Rectal smooth muscle tissue (tissue), 1 donor: ENCODE data around the gene TTYH1.
"Not testable (repeated sequence)": the region's sequence is repeated elsewhere in the genome, so short reads cannot be mapped to it uniquely, and the experiment has no call there.

Experiments used
- H3K27ac ChIP-seq: one replicate; pipeline ENCODE4 v1.7.0; 2013; ENCODE audit warnings: low read depth, low read length, inconsistent platforms
- H3K27me3 ChIP-seq: one replicate; pipeline ENCODE4 v1.7.0; 2013; ENCODE audit warnings: low read length; ENCODE audit not compliant: control insufficient read depth, insufficient read depth
- H3K36me3 ChIP-seq: one replicate; pipeline ENCODE4 v1.7.0; 2013; ENCODE audit warnings: low read length; ENCODE audit not compliant: control insufficient read depth, insufficient read depth
- H3K4me1 ChIP-seq: one replicate; pipeline ENCODE4 v1.7.0; 2013; ENCODE audit warnings: low read length; ENCODE audit not compliant: control insufficient read depth, insufficient read depth
- H3K4me3 ChIP-seq: one replicate; pipeline ENCODE4 v1.7.0; 2013; ENCODE audit warnings: low read length
- H3K9ac ChIP-seq: one replicate; pipeline ENCODE4 v1.7.0; 2013; ENCODE audit warnings: low read length

Gene TTYH1

DNA sequence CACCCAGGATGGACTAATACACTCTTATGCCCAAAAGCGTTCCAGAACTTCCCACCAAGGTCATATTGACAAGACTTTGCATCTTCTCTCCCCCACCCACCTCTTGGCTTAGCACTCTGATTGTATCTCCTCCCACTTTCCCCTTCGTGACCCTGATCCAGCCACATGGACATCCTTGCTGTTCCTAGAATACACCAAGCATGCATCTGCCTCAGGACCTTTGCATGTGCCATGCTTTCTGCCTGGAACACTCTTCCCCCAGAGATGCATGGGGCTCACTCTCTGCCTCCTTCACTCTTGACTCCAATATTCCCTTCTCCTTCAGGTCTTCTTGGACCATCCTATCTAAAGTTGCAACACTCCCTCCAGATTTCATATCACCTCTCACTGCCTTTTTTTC is 34.4 kb upstream of the TTYH1 start:
- H3K4me3 ChIP-seq: no peak overlapping the region
- H3K27me3 ChIP-seq: no peaks in the 10 kb centered on the region
- H3K4me1 ChIP-seq: no peaks in the 10 kb centered on the region
- no peaks in the 10 kb centered on the region for H3K36me3 ChIP-seq
- no peak overlapping the region for H3K9ac ChIP-seq
- H3K27ac ChIP-seq: no peak overlapping the region

GRCh38 chr19:54382041-54382440 is 33.2 kb upstream of the TTYH1 start:
- H3K36me3 ChIP-seq, H3K27ac ChIP-seq, H3K9ac ChIP-seq, H3K27me3 ChIP-seq, H3K4me1 ChIP-seq, H3K4me3 ChIP-seq: not testable (repeated sequence)

GRCh38 chr19:54383330-54383729 is 31.9 kb upstream of the TTYH1 start:
- Histone ChIP-seq H3K9ac (no peak overlapping the region), H3K4me3 (no peak overlapping the region), H3K27me3 (no peaks in the 10 kb centered on the region), H3K27ac (no peak overlapping the region), H3K4me1 (no peaks in the 10 kb centered on the region), H3K36me3 (no peaks in the 10 kb centered on the region)

DNA sequence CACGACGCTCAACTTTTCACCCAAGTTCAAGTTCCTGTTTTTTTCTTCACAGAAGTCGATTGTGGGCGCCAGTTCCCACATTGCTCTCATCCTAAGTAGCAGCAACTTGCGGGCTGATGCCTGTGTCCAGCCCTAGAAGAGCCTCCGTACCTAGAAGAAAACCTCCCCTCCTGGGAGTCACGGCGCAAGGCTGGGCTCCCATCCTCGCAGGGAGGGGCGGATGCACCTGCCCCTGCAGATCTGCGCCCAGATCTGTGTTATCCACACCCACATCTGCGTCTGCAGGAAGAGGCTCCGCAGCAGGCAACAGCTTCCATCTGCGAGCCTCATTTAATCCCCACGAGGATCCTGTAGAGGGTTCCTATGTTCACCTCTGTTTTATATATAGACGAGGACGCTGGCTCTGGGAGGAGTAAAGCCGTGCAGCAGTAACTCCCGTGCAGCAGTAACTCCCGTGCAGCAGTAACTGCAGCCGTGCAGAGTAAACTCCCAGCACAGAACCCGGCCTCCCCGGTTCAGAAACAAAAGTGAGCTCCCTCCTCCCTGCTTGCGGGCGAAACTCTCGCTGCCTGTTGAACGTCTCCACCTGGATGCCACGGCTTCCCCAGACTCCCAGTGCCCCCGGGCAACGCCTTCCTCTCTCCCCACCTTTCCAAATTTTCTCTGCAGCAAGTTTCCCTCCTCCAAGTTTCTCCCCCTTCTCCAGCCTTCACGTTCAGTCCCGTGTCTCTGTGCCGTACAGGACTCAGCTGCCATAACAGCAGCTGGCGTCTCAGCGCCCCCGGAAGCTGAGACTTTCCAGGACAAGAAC is 27.1 kb upstream of the TTYH1 start:
- Histone ChIP-seq H3K9ac (no peak overlapping the region), H3K4me1 (no peaks in the 10 kb centered on the region), H3K36me3 (no peaks in the 10 kb centered on the region), H3K27me3 (peaks cover 5% of the 10 kb centered on the region), H3K27ac (no peak overlapping the region), H3K4me3 (peak overlapping the region; percentile 57)

- Histone ChIP-seq H3K36me3 (no peaks in the 10 kb centered on the region), H3K9ac (no peak overlapping the region), H3K27ac (no peak overlapping the region), H3K27me3 (peaks cover 6% of the 10 kb centered on the region), H3K4me1 (no peaks in the 10 kb centered on the region), H3K4me3 (peak overlapping the region; percentile 57)
Measured at GRCh38 chr19:54388802-54389139, 26.5 kb upstream of the TTYH1 start.

DNA sequence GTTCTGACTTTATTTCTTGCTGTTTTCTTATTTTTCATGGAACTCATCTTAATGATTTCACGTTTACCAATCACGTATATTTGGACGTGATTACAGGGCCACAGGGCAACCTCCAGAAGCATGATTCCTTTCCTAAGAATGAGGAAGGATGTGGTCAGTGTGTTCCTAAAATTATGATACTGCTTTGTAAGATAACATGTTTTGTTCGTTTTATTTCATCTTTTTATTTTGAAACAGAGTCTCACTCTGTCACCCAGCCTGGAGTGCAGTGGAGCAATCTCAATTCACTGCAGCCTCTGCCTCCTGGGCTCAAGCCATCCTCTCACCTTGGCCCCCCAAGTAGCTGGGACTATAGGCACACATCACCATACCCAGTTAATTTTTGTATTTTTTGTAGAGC is 25.7 kb upstream of the TTYH1 start:
- no peak overlapping the region for H3K9ac ChIP-seq
- no peak overlapping the region for H3K4me3 ChIP-seq
- H3K4me1 ChIP-seq: no peaks in the 10 kb centered on the region
- H3K27ac ChIP-seq: no peak overlapping the region
- H3K27me3 ChIP-seq: peaks cover 6% of the 10 kb centered on the region
- H3K36me3 ChIP-seq: no peaks in the 10 kb centered on the region

- Histone ChIP-seq H3K9ac (no peak overlapping the region), H3K36me3 (no peaks in the 10 kb centered on the region), H3K27me3 (peaks cover 6% of the 10 kb centered on the region)
Measured at GRCh38 chr19:54390942-54391577, 24.2 kb upstream of the TTYH1 start.

GRCh38 chr19:54391589-54392061 is 23.6 kb upstream of the TTYH1 start:
- Histone ChIP-seq H3K36me3 (no peaks in the 10 kb centered on the region), H3K4me1 (no peaks in the 10 kb centered on the region), H3K27me3 (peaks cover 6% of the 10 kb centered on the region), H3K27ac (no peak overlapping the region), H3K9ac (no peak overlapping the region), H3K4me3 (no peak overlapping the region)

More at GRCh38 chr19:54390942-54391577, 24.2 kb upstream of the TTYH1 start:
- Histone ChIP-seq H3K4me3 (no peak overlapping the region), H3K27ac (no peak overlapping the region), H3K4me1 (no peaks in the 10 kb centered on the region)

DNA sequence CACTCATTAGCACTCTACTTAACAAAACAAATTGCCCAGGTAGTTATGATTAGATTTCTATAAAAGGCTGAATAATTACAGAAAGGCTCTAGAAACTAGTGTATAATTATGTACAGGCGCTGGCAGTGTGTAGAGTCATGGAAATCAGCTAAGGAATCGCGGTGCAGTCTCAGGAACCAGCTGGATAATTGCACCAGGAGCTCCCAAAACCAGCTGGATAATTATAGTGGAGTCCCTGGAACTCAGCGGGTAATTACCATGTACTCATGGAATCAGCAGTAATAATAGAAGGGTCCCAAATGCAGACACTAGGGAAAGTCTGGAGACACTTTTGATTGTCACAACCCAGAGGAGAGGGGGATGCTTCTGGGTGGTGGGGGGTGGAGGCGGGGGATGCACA is 23.2 kb upstream of the TTYH1 start:
- no peak overlapping the region for H3K27ac ChIP-seq
- no peak overlapping the region for H3K9ac ChIP-seq
- no peak overlapping the region for H3K4me3 ChIP-seq
- peaks cover 6% of the 10 kb centered on the region for H3K27me3 ChIP-seq
- H3K36me3 ChIP-seq: no peaks in the 10 kb centered on the region
- H3K4me1 ChIP-seq: no peaks in the 10 kb centered on the region

DNA sequence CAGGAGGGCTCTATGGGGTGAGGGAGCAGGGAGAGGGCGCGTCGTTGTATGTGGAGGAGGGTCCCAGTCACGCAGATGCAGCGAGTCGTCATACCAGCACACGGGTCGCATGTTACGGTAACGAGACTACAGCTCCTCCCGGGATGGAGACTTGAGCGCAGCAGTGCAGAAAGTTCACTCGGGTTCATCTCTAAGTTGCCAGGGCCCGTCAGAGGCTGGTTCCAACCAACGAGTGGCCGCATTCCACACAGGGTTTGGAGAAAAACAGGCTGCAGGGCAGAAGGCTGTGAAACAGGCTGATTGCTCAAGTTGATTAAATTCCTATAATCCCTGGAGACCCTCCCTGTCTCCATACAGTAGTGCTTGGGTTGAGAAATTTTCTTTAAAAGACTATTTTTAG is 21.9 kb upstream of the TTYH1 start:
- Histone ChIP-seq H3K27ac (no peak overlapping the region), H3K36me3 (no peaks in the 10 kb centered on the region), H3K4me3 (no peak overlapping the region), H3K9ac (no peak overlapping the region), H3K4me1 (no peaks in the 10 kb centered on the region), H3K27me3 (peaks cover 6% of the 10 kb centered on the region)

- H3K27ac ChIP-seq: no peak overlapping the region
- H3K9ac ChIP-seq: no peak overlapping the region
- H3K36me3 ChIP-seq: no peaks in the 10 kb centered on the region
- H3K4me3 ChIP-seq: no peak overlapping the region
- H3K4me1 ChIP-seq: no peaks in the 10 kb centered on the region
- peaks cover 6% of the 10 kb centered on the region for H3K27me3 ChIP-seq
Measured at GRCh38 chr19:54395685-54396084, 19.6 kb upstream of the TTYH1 start.

DNA sequence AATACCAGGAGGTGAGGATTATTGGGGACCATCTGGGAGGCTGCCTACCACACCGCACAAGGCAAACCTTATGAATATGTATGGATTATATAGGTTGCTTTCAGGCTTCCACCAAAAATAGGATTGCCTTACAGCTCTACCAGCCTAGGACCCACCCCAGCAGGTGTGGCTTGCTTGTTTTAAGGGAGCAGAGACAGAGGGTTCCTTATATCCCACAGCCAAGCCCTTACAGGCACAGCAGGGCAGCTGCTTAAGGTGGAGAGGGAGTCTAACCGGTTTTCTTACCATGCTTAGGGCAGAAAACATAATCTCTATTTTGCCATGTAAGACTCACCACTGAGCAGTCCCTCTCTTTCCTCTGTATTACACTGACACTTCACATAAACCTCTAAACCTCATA is 16.1 kb upstream of the TTYH1 start:
- Histone ChIP-seq H3K4me1 (no peaks in the 10 kb centered on the region), H3K9ac (no peak overlapping the region), H3K27me3 (no peaks in the 10 kb centered on the region), H3K4me3 (no peak overlapping the region), H3K36me3 (no peaks in the 10 kb centered on the region), H3K27ac (no peak overlapping the region)

GRCh38 chr19:54400913-54401312 is 14.4 kb upstream of the TTYH1 start:
- H3K4me3 ChIP-seq: no peak overlapping the region
- no peaks in the 10 kb centered on the region for H3K4me1 ChIP-seq
- H3K36me3 ChIP-seq: no peaks in the 10 kb centered on the region

More at GRCh38 chr19:54400913-54401312, 14.4 kb upstream of the TTYH1 start:
- H3K27me3 ChIP-seq: no peaks in the 10 kb centered on the region
- no peak overlapping the region for H3K9ac ChIP-seq
- no peak overlapping the region for H3K27ac ChIP-seq
